ENCODE results near the gene VILL.
"Not testable (repeated sequence)": the region's sequence is repeated elsewhere in the genome, so short reads cannot be mapped to it uniquely, and the experiment has no call there.

VILL gene

GRCh38 chr3:38039899-38040261, 49.3 kb downstream of the VILL start:
- DNase-seq, result no peak

DNA sequence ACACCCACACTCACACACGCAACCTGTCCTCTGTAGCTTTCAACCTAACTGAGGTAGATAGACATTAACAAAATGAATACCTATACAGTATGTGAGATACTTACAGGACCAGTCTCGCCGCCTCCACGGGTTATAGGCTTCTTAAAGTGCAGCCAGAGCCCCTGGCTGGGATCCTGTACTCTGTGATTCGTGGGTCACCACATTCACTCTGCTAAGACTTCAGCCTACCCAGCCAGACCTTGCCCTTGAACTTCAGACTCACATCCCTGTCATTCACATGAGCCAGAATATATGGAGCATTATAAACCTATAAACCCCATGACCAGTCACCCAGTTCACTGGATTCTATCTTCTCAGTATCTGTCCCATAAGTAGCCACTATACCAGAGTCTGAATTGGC, 49.8 kb downstream of the VILL start:
- DNase-seq, result no peak

DNA sequence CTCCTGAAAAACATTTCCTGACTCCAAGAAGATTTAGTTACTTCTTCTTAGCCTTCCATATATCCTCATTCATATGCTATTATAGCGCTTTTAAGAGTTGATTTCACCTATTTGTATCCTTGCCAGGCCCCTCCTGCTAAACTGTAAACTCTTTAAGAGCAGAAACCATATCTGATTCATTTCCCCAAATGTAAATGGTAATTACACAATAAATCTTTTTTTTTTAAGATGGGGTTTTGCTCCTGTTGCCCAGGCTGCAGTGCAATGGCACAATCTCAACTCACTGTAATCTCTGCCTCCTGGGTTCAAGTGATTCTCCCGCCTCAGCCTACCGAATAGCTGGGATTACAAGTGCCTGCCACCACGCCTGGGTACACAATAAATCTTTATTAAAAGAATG, 52.9 kb downstream of the VILL start:
- DNase-seq, result no peak

- no peak for DNase-seq
Measured at GRCh38 chr3:38046027-38046426, 55.4 kb downstream of the VILL start.

GRCh38 chr3:38046821-38047220, 56.2 kb downstream of the VILL start:
- DNase-seq, result no peak

DNA sequence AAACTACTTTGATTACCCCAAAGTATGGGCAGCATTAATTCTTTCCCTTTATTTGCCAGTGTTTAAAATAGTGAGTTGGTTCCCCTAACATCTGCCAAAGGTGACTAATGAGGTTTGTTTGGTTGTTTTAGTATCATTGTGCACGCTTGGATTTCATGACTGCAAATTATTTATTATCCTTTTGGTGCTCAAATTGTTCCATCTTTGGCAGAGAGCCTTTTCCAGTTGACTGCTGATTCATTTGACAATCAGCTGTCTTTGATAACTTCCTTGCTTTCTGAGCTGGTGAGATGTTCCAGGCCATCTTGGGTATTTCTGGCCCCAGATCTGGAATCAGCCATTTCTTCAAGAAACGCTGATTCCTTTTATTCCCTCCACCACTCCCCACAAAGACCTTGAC, 57.3 kb downstream of the VILL start:
- no peak for DNase-seq

DNA sequence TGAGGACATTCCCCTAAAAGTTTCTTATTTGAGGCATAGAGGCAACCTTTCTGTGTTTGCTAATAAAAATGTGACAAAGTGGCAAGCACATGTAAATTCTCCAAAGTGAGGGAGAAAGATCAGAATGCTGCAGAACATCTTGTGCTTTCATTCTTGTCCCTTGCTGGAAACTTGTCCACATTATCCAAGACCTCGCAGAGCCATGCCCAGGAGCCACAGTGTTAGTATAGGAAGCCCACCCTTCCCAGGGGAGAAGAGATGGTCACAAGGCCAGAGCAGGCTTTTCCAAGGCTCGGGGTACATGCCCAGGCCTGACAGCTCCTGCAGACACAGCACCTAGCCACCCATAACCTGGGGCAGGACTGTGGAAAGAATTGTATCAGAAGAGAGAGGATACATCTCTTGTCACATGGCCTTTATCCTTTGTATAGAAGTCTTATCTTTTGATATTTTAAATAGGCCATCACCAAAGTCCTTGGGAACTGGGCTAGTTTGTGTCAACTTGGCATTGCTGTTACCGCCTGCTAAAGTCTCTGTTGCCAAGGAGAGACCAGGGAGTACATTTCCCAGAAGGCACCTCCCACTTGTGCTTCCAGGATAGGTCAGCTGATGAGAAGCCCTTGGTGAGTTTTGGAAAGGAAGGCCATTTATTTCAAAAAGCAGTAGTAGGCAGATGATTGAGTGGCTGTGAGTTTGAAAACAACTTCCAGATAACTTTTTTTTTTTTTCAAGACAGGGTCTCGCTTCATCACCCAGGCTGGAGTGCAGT, 59.0 kb downstream of the VILL start:
- DNase-seq, result no peak

GRCh38 chr3:38051131-38051530, 60.5 kb downstream of the VILL start:
- no peak for DNase-seq

DNA sequence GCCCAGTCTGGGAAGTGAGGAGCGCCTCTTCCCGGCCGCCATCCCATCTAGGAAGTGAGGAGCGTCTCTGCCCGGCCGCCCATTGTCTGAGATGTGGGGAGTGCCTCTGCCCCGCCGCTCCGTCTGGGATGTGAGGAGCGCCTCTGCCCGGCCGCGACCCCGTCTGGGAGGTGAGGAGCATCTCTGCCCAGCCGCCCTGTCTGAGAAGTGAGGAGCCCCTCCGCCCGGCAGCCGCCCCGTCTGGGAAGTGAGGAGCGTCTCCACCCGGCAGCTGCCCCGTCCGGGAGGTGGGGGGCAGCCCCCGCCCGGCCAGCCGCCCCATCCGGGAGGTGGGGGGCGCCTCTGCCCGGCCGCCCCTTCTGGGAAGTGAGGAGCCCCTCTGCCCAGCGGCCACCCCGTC, 62.7 kb downstream of the VILL start:
- not testable (repeated sequence) for DNase-seq

DNA sequence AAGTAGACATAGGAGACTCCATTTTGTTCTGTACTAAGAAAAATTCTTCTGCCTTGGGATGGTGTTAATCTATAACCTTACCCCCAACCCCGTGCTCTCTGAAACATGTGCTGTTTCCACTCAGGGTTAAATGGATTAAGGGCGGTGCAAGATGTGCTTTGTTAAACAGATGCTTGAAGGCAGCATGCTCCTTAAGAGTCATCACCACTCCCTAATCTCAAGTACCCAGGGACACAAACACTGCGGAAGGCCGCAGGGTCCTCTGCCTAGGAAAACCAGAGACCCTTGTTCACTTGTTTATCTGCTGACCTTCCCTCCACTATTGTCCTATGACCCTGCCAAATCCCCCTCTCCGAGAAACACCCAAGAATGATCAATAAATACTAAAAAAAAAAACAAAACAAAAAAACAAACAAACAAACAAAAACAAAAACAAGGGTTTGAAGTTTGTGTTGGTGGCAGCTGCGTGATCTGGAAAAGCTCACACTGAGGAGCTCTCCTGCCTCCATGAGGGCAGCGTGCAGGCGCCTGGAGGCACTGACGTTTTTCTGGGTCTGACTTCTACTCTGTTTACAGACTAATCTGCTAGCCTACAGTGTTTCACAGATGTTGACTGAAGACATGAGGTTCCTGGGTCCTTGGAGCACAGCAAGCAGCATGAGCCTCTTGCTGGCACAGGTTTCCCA, 63.4 kb downstream of the VILL start:
- DNase-seq, result not testable (repeated sequence)

DNA sequence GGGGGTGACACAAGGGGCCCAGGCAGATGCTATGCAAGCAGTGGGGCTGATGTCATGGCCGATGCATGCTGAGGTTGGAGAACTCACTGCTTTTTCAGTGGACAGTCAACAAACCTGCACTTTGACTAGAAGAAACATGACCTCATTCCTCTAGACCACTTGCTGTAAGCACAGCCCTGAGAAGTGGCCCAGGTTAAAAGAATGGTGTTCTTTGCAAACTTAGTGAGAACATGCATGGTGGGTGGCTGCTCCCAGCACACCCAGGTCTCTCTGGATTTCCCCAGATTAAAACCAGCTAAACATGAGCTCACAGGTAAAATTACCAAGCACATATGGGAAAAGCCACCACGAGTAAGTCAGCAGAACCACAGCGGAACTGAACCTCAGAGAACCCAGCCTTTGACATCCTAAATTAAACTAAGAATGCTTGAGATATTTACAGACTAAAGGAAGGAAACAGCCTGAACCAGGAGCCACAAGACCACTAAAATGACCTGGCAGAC, 64.0 kb downstream of the VILL start:
- DNase-seq, result no peak

Data from DMS79 (cell line).